ENCODE results near the gene PPP2CA. TPM values are rescaled to one million over a fixed set of nuclear protein-coding genes. Genes with fewer than 3 reads are reported as not detected.

Gene PPP2CA
- total and polyA plus RNA-seq, 2 of the 13 experiments (the other 11 are each of a cell fraction or from before 2014, with no cell fraction given): 82.4 to 171 TPM

DNA sequence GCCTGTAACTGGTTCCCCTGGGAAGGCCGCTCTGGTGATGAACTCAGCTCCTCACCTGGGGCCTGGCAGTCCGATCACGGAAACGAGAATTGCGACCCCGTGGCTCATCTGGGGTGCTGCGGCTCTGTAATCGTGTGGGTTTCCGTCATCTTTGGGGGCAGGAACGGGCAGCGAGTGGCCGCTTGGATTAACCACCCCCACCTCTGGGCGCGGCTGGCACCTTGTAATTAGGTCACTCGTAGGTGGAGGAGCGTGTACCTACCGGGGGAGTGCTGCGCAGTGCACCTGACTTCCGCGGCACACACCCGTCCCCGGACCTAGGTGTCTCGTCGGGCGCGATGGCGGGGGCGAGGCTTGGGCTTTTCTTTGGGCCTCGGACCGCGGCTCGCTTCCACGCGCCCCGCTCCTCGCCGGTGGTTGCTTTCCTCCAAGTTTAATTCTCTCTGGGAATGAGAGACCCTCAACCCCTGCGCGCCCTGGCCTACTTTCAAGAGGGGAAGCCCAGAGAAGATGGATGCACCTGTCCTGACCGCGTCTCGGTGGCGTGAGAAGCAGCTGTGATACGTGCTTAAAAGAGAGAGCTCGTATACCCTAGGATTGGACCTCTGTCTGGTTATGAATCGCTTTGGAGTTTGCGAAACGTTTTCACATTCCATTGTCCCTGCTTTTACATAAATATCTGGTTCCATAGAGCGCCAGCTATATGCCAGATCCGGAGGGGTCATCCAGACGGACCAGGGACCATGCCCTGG lies 744 bp upstream of the PPP2CA start:
- no peaks in the 10 kb centered on the region for H3K36me3 ChIP-seq (replicated peaks in 1 of 2; ENCODE audit: control insufficient read depth in 1 of 2, insufficient read depth in 2 of 2, low read length in 2 of 2)
- FAIRE-seq: peak; percentile 23
- peaks cover 42% of the 10 kb centered on the region for H3K4me1 ChIP-seq (ENCODE audit: insufficient read depth, low read length)
- peak; percentile 36 for ATAC-seq
- BruUV-seq (replicated peaks): TSS peak; percentile 88
- in situ Hi-C loops (cut with HindIII; ENCODE audit: extremely low pct_ligation_motif_present, low pct_unique_long_range_greater_than_20kb) (loop anchor here (5.0 kb wide), 2 partner anchors 49 to 61 kb away; partner anchors contain the start of gene SKP1), intact Hi-C loops (cut with micrococcal nuclease; ENCODE audit: unreplicated experiment) (loop anchor here (1.0 to 5.0 kb wide), 3 partner anchors 14 to 63 kb away; partner anchors contain the start of gene SKP1)
- H3K9ac ChIP-seq (ENCODE audit: insufficient read depth, low read depth, low read length): peak overlapping the region; percentile 99
- peak; percentile 29 for DNase-seq (ENCODE audit: low spot score)
- H3K9me3 ChIP-seq (ENCODE audit: low read length): no peaks in the 10 kb centered on the region
- CTCF ChIA-PET (ENCODE audit: low intra/inter-chr PET ratio, low total read pairs): interaction anchor here (1.7 kb wide), 1 partner anchor 63 kb away, joined by 9 read pairs; no protein-coding TSS in a partner anchor
- peak overlapping the region; percentile 97 for H3K27ac ChIP-seq (ENCODE audit: extremely low read length, insufficient read depth, low read length)
- H3K4me2 ChIP-seq (ENCODE audit: low read depth, low read length): peak overlapping the region; percentile 85
- H3K4me3 ChIP-seq (replicated peaks in 1 of 3; ENCODE audit: insufficient read depth in 1 of 3, low read depth in 2 of 3, low read length in 3 of 3): peak overlapping the region; percentile 88 to 98 (median 93)
- H4K20me1 ChIP-seq (ENCODE audit: insufficient read depth, low read length): peaks cover 36% of the 10 kb centered on the region
- POLR2A ChIA-PET: interaction anchor here (0.5 to 3.3 kb wide), 31 partner anchors 9 to 623 kb away, joined by 3 to 59 read pairs (median 4); partner anchors contain the start of genes CDKN2AIPNL and SKP1
- no peaks in the 10 kb centered on the region; a peak in 1 of 5 replicates for H3K27me3 ChIP-seq (ENCODE audit: control insufficient read depth in 1 of 2, insufficient read depth in 2 of 2, low read length in 2 of 2)
- no peak overlapping the region for H2AFZ ChIP-seq (ENCODE audit: low read length)
- peaks cover 42% of the 10 kb centered on the region for H3K79me2 ChIP-seq (ENCODE audit: insufficient read depth, low read length)
- 0% methylated on average over 8 of the region's 51 CpGs for WGBS (ENCODE audit: low lambda C conversion rate)
- no peak for TF ChIP-seq ZSCAN30 (CRISPR knock-in tag; IDR thresholded peaks at IDR 0.05)
- TF ChIP-seq BRD4 (CRISPR knock-in tag; IDR thresholded peaks at IDR 0.05): no peak
- TF ChIP-seq ZNF556 (CRISPR knock-in tag; IDR thresholded peaks at IDR 0.05; ENCODE audit: borderline replicate concordance): no peak
- TF ChIP-seq KAT8 (CRISPR knock-in tag; IDR thresholded peaks at IDR 0.05): no peak; the same call in 1 of the 2 replicates
- TF ChIP-seq MXI1 (IDR thresholded peaks at IDR 0.05; ENCODE audit: borderline replicate concordance, low read depth, low read length): no peak
- TF ChIP-seq, protein P1, sequence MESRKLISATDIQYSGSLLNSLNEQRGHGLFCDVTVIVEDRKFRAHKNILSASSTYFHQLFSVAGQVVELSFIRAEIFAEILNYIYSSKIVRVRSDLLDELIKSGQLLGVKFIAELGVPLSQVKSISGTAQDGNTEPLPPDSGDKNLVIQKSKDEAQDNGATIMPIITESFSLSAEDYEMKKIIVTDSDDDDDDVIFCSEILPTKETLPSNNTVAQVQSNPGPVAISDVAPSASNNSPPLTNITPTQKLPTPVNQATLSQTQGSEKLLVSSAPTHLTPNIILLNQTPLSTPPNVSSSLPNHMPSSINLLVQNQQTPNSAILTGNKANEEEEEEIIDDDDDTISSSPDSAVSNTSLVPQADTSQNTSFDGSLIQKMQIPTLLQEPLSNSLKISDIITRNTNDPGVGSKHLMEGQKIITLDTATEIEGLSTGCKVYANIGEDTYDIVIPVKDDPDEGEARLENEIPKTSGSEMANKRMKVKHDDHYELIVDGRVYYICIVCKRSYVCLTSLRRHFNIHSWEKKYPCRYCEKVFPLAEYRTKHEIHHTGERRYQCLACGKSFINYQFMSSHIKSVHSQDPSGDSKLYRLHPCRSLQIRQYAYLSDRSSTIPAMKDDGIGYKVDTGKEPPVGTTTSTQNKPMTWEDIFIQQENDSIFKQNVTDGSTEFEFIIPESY (CRISPR knock-in tag; IDR thresholded peaks at IDR 0.05): no peak
- no peak for TF ChIP-seq RBAK (CRISPR knock-in tag; IDR thresholded peaks at IDR 0.05)
- TF ChIP-seq TOPORS (CRISPR knock-in tag; IDR thresholded peaks at IDR 0.05): no peak
- no peak for TF ChIP-seq GTF2F1 (IDR thresholded peaks at IDR 0.05; ENCODE audit: low read length)
- TF ChIP-seq, protein P2, sequence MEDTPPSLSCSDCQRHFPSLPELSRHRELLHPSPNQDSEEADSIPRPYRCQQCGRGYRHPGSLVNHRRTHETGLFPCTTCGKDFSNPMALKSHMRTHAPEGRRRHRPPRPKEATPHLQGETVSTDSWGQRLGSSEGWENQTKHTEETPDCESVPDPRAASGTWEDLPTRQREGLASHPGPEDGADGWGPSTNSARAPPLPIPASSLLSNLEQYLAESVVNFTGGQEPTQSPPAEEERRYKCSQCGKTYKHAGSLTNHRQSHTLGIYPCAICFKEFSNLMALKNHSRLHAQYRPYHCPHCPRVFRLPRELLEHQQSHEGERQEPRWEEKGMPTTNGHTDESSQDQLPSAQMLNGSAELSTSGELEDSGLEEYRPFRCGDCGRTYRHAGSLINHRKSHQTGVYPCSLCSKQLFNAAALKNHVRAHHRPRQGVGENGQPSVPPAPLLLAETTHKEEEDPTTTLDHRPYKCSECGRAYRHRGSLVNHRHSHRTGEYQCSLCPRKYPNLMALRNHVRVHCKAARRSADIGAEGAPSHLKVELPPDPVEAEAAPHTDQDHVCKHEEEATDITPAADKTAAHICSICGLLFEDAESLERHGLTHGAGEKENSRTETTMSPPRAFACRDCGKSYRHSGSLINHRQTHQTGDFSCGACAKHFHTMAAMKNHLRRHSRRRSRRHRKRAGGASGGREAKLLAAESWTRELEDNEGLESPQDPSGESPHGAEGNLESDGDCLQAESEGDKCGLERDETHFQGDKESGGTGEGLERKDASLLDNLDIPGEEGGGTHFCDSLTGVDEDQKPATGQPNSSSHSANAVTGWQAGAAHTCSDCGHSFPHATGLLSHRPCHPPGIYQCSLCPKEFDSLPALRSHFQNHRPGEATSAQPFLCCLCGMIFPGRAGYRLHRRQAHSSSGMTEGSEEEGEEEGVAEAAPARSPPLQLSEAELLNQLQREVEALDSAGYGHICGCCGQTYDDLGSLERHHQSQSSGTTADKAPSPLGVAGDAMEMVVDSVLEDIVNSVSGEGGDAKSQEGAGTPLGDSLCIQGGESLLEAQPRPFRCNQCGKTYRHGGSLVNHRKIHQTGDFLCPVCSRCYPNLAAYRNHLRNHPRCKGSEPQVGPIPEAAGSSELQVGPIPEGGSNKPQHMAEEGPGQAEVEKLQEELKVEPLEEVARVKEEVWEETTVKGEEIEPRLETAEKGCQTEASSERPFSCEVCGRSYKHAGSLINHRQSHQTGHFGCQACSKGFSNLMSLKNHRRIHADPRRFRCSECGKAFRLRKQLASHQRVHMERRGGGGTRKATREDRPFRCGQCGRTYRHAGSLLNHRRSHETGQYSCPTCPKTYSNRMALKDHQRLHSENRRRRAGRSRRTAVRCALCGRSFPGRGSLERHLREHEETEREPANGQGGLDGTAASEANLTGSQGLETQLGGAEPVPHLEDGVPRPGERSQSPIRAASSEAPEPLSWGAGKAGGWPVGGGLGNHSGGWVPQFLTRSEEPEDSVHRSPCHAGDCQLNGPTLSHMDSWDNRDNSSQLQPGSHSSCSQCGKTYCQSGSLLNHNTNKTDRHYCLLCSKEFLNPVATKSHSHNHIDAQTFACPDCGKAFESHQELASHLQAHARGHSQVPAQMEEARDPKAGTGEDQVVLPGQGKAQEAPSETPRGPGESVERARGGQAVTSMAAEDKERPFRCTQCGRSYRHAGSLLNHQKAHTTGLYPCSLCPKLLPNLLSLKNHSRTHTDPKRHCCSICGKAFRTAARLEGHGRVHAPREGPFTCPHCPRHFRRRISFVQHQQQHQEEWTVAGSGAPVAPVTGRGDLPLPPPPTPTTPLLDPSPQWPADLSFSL (CRISPR knock-in tag; IDR thresholded peaks at IDR 0.05): no peak
- no peak for TF ChIP-seq LCORL (IDR thresholded peaks at IDR 0.05)
- no peak for TF ChIP-seq LCORL (CRISPR knock-in tag; IDR thresholded peaks at IDR 0.05)
- TF ChIP-seq TMF1 (CRISPR knock-in tag; IDR thresholded peaks at IDR 0.05; ENCODE audit: low read depth): no peak; the same call in 1 of the 2 replicates
- no peak for TF ChIP-seq ZFP36L1 (CRISPR knock-in tag; IDR thresholded peaks at IDR 0.05)
- no peak for TF ChIP-seq CEBPB (IDR thresholded peaks at IDR 0.05; ENCODE audit: borderline replicate concordance, low read depth, low read length)
- TF ChIP-seq GZF1 (CRISPR knock-in tag; IDR thresholded peaks at IDR 0.05): no peak
- TF ChIP-seq MIXL1 (CRISPR knock-in tag; IDR thresholded peaks at IDR 0.05): no peak; the same call in 1 of the 2 replicates

Measured in HepG2 (cell line).